ENCODE results near the gene TBCC.
"Not testable (repeated sequence)": the region's sequence is repeated elsewhere in the genome, so short reads cannot be mapped to it uniquely, and the experiment has no call there.

TBCC gene

GRCh38 chr6:42745640-42746462 lies at the start of gene TBCC:
TSS of gene TBCC (minus strand) at chr6:42746103. CDS start at chr6:42746073, 30 bp downstream.
- DNase-seq (ENCODE audit: low read depth), result peak; percentile 85

DNA sequence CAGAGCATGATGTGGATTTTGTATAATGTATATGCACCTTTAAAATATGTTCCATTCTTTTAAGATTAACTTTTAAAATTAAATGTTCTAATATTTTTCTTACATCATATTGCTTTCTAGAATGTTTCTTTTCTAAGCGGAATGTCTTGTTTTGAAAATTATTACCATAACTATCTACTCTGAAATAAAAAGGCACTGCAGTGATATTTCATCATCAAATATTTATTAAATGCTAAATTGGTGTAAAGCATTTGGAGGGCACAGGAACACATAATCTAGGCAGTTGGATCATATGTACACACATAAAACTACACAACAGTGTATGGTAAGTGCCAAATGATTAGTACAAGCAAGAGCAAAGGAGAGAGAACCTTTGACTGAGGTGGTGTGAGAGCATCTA lies 49.7 kb upstream of the TBCC start:
- no peak for DNase-seq (ENCODE audit: low read depth)

- DNase-seq (ENCODE audit: low read depth), result no peak
Observed at GRCh38 chr6:42791706-42792320, 45.9 kb upstream of the TBCC start.

- DNase-seq (ENCODE audit: low read depth), result no peak
Observed at GRCh38 chr6:42790549-42791181, 44.8 kb upstream of the TBCC start.

GRCh38 chr6:42788671-42789070 lies 42.8 kb upstream of the TBCC start:
- no peak for DNase-seq (ENCODE audit: low read depth)

GRCh38 chr6:42787063-42787472 lies 41.2 kb upstream of the TBCC start:
- no peak for DNase-seq (ENCODE audit: low read depth)

DNA sequence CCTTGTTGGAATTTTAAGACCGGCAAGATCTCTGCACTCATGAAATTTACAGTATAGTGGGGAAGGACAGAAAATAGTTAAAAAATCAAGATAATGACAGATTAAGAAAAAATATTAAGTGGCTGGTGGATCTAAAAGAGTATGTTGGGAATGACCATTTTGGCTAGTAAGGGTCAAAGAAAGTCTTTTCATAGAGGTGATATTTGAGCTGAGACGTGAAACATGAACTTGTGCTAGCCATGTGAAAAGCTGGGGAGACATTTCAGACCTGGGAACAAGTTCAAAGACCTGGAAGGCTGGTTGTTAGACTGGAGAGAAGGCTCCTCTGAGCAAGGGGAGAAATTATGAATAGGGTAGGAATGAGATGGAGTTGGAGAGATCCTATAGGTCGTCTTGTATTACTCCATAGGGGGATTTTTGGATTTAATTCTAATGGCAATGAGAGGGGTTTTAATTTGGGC lies 40.7 kb upstream of the TBCC start:
- DNase-seq (ENCODE audit: low read depth), result no peak

DNA sequence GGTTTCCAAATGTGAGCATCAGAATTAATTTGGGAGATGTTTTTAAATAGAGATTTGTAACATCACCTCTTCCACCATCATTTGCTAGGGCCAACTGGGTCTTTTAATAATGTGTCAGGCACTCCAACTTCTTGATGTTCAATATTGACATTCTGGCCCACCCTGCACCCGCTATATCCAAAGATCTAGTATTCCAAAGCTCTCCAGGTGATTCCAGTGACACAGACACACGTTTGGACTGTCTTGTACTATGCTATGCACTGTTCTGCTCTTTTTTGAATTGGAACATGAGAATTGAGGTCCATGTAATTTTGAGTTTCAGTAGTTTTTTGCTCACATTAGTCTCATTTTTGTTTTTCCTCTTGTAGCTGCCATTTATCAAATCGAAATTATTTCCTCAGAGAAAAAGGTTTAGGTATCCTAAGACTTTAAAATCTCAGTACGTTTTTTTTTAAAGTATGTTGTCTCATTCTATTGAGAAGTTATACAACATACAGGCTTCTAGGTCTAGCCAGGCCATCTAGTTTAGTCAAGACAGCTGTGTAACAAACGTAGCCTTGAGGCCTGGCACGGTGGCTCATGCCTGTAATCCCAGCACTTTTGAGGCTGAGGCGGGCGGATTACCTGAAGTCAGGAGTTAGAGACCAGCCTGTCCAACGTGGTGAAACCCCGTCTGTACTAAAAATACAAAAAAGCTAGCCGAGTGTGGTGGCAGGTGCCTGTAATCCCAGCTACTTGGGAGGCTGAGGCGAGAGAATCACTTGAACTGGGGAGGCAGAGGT lies 39.0 kb upstream of the TBCC start:
- DNase-seq (ENCODE audit: low read depth), result no peak

DNA sequence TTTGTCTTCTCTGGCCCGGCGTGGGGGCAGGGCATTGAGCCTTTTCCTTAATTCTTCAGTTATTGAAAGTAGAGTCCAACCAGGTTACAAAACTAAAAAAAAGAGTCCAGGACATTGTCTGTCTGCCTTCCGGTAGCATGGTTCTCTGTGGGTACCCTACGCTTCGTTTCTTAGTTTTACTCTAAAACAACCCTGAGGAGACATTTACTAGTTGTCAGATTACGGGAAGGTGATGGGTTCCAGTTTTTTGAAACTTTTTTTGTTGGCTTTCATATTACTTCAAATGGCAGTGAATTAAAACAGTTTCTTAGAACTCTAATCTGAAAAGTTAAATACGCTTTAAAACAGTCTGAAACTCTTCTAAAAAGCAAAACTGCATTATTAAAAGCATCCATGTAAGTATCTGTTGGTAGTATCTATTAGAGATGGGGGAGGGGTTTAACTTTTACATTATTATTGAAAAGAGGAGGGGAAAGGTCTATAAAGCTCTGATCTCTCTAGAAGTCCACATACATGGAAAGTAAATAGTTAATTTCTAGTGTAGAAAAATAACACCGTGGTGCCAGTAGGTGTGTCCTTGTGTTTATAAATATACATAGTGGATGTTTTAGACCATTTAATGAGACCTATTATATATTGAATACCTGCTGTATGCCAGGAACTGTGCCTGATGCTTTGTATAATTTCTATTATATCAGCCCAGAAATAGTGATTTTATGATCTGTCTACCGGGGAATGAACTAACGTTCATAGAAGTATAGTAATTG lies 38.2 kb upstream of the TBCC start:
- DNase-seq (ENCODE audit: low read depth), result no peak

- peak; percentile 41 for DNase-seq (ENCODE audit: low read depth)
Observed at GRCh38 chr6:42783177-42783875, 37.4 kb upstream of the TBCC start.

- peak; percentile 47 for DNase-seq (ENCODE audit: low read depth)
Observed at GRCh38 chr6:42782689-42783176, 36.8 kb upstream of the TBCC start.

DNA sequence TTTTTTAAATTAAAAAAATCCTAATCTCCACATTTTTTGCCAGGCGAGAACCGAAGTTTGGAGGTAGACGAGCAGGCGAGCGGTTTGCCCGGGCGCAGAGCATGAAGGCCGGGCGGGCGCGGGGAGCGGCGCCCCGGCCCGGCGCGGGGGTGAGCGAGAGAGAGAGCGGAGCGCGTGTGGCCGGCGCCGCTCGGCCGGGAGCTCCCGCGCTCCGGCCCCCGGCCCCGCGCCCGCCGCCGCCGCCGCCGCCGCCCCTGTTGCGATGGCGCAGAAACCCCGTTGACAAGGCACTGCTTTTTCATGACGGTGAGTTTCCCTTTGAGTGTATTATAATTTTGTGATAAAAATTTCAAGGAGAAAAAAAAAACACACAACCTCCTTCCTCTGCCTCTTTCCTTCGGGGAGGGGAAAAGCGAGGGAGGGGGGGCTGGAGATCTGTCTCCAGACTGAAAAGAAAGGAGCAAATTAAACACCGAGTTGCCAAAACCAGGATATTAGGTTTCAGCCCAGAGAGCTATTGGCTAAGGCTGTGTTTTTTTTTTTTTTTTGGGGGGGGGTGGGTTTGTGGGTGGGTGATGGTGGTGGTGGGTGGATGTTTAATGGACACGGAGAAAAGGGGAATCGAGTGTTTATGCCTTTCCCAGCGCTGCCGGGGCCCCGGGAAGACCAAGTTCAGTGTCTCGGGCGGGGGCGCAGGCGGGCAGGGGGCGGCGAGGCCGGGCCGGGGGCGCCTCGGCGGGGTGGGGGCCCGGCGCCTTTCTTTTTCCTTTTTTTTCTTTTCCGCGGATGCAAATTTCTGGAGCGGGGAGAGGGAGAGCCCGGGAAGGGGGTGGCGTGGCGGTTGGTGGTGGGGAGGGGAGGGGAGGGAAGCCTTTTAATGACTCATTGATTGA lies 36.1 kb upstream of the TBCC start, which contains the start of gene BICRAL:
BICRAL (plus strand) TSS at position 257 of the 893 bp plus-strand sequence. CDS start 39,971 bp downstream, outside the sequence.
- peak; percentile 39 for DNase-seq (ENCODE audit: low read depth)

GRCh38 chr6:42781546-42781795 lies 35.6 kb upstream of the TBCC start:
- no peak for DNase-seq (ENCODE audit: low read depth)

- no peak for DNase-seq (ENCODE audit: low read depth)
Observed at GRCh38 chr6:42779521-42779920, 33.6 kb upstream of the TBCC start.

DNA sequence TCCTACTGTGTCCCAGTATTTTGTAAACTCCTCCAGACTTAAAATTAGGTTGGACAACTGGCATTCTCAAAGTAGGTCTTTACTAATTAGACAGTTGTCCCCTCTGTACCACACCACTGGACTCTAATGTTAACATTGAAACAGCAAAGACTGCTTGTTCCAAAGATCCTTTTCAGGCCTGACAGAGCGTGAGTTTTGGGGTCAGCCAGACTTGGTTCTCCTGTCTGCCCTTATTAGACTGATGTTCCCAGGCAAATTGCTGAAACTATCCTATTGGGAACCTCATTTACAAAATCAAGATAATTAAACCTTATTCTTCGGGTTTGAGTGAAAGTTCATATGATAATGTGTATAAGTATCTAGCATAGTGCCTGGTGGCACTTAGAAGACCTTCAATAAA lies 32.2 kb upstream of the TBCC start:
- DNase-seq (ENCODE audit: low read depth), result no peak

DNA sequence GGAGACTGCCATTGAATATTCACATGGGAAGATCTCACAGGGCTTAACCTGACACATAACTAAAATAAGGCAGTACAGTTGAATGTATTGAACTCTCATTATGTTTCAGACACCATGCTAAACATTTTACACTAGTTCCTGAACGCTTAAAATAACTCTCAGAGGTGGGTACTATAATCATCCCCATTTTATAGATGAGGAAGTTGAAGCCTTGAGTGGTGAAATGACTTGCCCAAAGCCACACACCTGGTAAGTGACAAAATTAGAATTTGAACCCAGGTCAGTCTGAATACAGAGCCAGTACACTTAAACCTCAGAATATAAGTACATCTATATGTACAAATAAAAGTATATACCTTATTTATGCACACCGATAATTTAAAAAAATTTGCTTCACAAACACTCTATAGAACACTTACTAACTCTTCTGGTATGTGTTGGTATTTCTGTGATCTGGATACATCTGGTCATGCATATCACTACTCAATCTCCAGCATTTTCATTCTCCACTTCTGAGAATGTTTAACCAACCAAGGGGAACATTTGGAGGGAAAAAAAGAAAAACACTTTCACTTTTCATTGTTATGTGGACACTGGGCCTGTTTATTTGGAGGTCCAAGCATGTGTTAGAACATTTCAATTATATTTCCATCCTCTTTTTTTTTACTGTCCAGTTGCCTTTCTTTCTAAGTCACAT lies 31.4 kb upstream of the TBCC start:
- DNase-seq (ENCODE audit: low read depth), result no peak

GRCh38 chr6:42774821-42775487 lies 29.1 kb upstream of the TBCC start:
- DNase-seq (ENCODE audit: low read depth), result not testable (repeated sequence)

DNA sequence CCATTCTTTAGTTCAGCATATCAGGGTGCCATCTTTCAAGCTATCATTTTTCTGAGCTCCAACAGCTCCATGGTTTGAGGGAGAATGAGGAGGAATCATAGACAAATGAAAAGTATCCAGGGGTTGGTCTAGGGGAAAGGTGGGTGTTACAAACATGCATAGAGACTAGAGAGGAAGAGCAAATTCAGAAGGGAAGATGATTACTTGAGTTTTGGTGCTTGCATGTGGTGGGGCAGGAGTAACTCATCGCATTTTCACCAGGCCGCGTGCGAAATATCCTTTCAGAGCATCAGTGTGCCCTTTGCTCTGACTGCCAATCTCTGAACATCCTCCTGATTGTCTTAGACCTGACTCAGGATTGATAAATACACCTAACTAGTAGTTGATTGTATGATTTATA lies 28.3 kb upstream of the TBCC start:
- no peak for DNase-seq (ENCODE audit: low read depth)

DNA sequence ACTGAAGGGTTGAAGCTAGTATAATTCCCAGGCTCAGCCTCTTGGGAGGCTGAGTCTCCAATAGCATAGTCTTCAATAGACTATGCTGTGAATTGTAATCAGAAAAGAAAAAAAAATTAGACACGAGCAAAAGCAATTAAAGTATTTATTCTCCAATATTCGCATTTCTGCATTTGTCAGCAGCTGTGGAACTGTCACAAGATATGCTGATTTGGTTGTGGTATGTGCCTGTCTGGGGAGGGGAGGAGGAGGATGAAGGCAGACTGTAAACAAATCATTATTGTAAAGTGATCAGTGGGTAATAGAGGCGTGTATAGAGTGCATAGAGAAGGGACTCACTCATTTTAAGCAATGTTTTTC lies 25.8 kb upstream of the TBCC start:
- no peak for DNase-seq (ENCODE audit: low read depth)

Measured in stimulated activated CD8-positive, alpha-beta memory T cell treated with anti-CD3 and anti-CD28 coated beads, Interleukin-15, amount 100 ng/mL, for 1 hour (primary cell).